ENCODE measurements around the gene FKBP11.
"Not testable (repeated sequence)": the region's sequence is repeated elsewhere in the genome, so short reads cannot be mapped to it uniquely, and the experiment has no call there.

The FKBP11 gene

GRCh38 chr12:48903363-48903981, 21.8 kb downstream of the FKBP11 start:
- DNase-seq: no peak

GRCh38 chr12:48901278-48901677, 24.0 kb downstream of the FKBP11 start:
- no peak for DNase-seq

GRCh38 chr12:48899651-48900050, 25.6 kb downstream of the FKBP11 start:
- DNase-seq: no peak

GRCh38 chr12:48894271-48894670, 31.0 kb downstream of the FKBP11 start:
- no peak for DNase-seq

GRCh38 chr12:48890657-48891418, 34.5 kb downstream of the FKBP11 start:
- DNase-seq: peak; percentile 46

- no peak for DNase-seq
These were observed 35.6 kb downstream of the FKBP11 start for GRCh38 chr12:48889679-48890078.

- DNase-seq: no peak
These were observed 41.8 kb downstream of the FKBP11 start for GRCh38 chr12:48883305-48884161.

- DNase-seq: no peak
These were observed 42.4 kb downstream of the FKBP11 start for GRCh38 chr12:48882972-48883304.

GRCh38 chr12:48882315-48882687, 43.0 kb downstream of the FKBP11 start:
- DNase-seq: no peak

GRCh38 chr12:48881686-48882314, 43.5 kb downstream of the FKBP11 start:
- no peak for DNase-seq

- no peak for DNase-seq
These were observed 44.6 kb downstream of the FKBP11 start for GRCh38 chr12:48880647-48881046.

- no peak for DNase-seq
These were observed 46.7 kb downstream of the FKBP11 start for GRCh38 chr12:48878548-48878947.

GRCh38 chr12:48875944-48876515, 49.3 kb downstream of the FKBP11 start:
- DNase-seq: no peak

GRCh38 chr12:48873534-48873933, 51.8 kb downstream of the FKBP11 start:
- not testable (repeated sequence) for DNase-seq

- DNase-seq: no peak
These were observed 52.2 kb downstream of the FKBP11 start for GRCh38 chr12:48873096-48873495.

All from NCI-H1105 treated with DMSO at 0.1 percent for 48 hours (cell line).